HepG2 (cell line): ENCODE measurements around the gene CFAP90. TPM values are rescaled to one million over a fixed set of nuclear protein-coding genes. Genes with fewer than 3 reads are reported as not detected.

Source experiments
- ATAC-seq: fragments of 200-7000 bp; cut with Tn5 transposase; 3 replicates; pipeline ENCODE4 v1.9.1; 2020; ENCODE audit warnings: mild to moderate bottlenecking, moderate library complexity
- BruUV-seq: library from RNA; stranded (reverse); fragments of 400-500 nt; replicated peaks from 2 replicates; lab custom pipeline; 2021; lab: Mats Ljungman, UMichigan
- CTCF ChIA-PET: fragments of 300-600 bp; formaldehyde crosslinking; extraction: SDS; loops from one replicate; lab custom pipeline; 2021; ENCODE audit warnings: low total read pairs, inconsistent platforms, low intra/inter-chr PET ratio; lab: Yijun Ruan, JAX
- POLR2A ChIA-PET: fragments of 350-600 bp; sonication (Branson Sonifier 250); formaldehyde crosslinking; loops from one replicate; lab custom pipeline; 2020; ENCODE audit warnings: antibody characterized with exemption, inconsistent platforms; lab: Yijun Ruan, JAX
- DNase-seq: peaks from one replicate; pipeline ENCODE4 v3.0.0-alpha.2; 2015; ENCODE audit warnings: low spot score
- FAIRE-seq: peaks from 3 replicates; lab custom pipeline; 2011; peaks lifted over from hg19 to GRCh38; lab: Jason Lieb, UNC
- H2AFZ ChIP-seq: one replicate; pipeline ENCODE4 v1.6.1; 2011; ENCODE audit warnings: low read length, inconsistent platforms
- H3K27ac ChIP-seq: fragments of 300-600 bp; 3 replicates; pipeline ENCODE4 v1.8.0; 2011; ENCODE audit warnings: mixed run types, mild to moderate bottlenecking, mixed read lengths, low read length, inconsistent platforms; ENCODE audit not compliant: insufficient read depth; ENCODE audit errors: extremely low read length
- H3K27me3 ChIP-seq, 2 experiments: fragments of 200-600 bp in 1 of 2; 2 replicates in 1 of 2; 3 replicates in 1 of 2; pipeline versions ENCODE4 v1.6.0 to v1.8.0; 2011; ENCODE audit warnings: low read length in 2 of 2, mild to moderate bottlenecking in 2 of 2, moderate library complexity in 2 of 2, inconsistent platforms in 1 of 2; ENCODE audit not compliant: insufficient read depth in 2 of 2, control insufficient read depth in 1 of 2
- H3K36me3 ChIP-seq, 2 experiments: fragments of 200-600 bp in 1 of 2; replicated peaks in 1 of 2; 2 replicates in 1 of 2; 3 replicates in 1 of 2; pipeline versions ENCODE4 v1.5.1 to v1.8.0; 2011; ENCODE audit warnings: low read length in 2 of 2, inconsistent platforms in 1 of 2; ENCODE audit not compliant: insufficient read depth in 2 of 2, control insufficient read depth in 1 of 2
- H3K4me1 ChIP-seq: 2 replicates; pipeline ENCODE4 v1.5.1; 2012; ENCODE audit warnings: low read length, inconsistent platforms; ENCODE audit not compliant: insufficient read depth
- H3K4me2 ChIP-seq: 2 replicates; pipeline ENCODE4 v1.6.0; 2011; ENCODE audit warnings: low read depth, low read length, inconsistent platforms
- H3K4me3 ChIP-seq, 3 experiments: fragments of 200-600 bp in 1 of 3; sonication (generic), shearing (Covaris generic) in 1 of 3; replicated peaks in 1 of 3; 2 replicates each; pipeline ENCODE4 v1.5.1; 2011 to 2016; ENCODE audit warnings: low read length in 3 of 3, inconsistent platforms in 2 of 3, low read depth in 2 of 3, mild to moderate bottlenecking in 2 of 3, control low read depth in 1 of 3, mixed read lengths in 1 of 3; ENCODE audit not compliant: insufficient read depth in 1 of 3
- H3K79me2 ChIP-seq: one replicate; pipeline ENCODE4 v1.6.1; 2011; ENCODE audit warnings: low read length, inconsistent platforms; ENCODE audit not compliant: insufficient read depth
- H3K9ac ChIP-seq: 2 replicates; pipeline ENCODE4 v1.6.0; 2011; ENCODE audit warnings: mild to moderate bottlenecking, low read depth, low read length, inconsistent platforms; ENCODE audit not compliant: insufficient read depth
- H3K9me3 ChIP-seq: 2 replicates; pipeline ENCODE4 v1.5.1; 2012; ENCODE audit warnings: mild to moderate bottlenecking, low read length
- H4K20me1 ChIP-seq: 2 replicates; pipeline ENCODE4 v1.6.0; 2011; ENCODE audit warnings: inconsistent platforms, mild to moderate bottlenecking, low read length, moderate library complexity; ENCODE audit not compliant: insufficient read depth
- KLF13 ChIP-seq: sonication (generic); formaldehyde crosslinking; IDR thresholded peaks from 2 replicates; pipeline ENCODE4 v1.4.0; 2020; ENCODE audit warnings: mild to moderate bottlenecking, missing genetic modification reagents
- PTBP1 ChIP-seq: fragments of 200-400 bp; formaldehyde crosslinking; IDR thresholded peaks from 2 replicates; pipeline ENCODE4 v1.6.1; 2018; ENCODE audit warnings: low read length, low read depth; ENCODE audit not compliant: poor library complexity, severe bottlenecking
- SP140L ChIP-seq: sonication (generic); formaldehyde crosslinking; IDR thresholded peaks from 2 replicates; pipeline ENCODE4 v1.4.0; 2020; ENCODE audit warnings: missing genetic modification reagents, borderline replicate concordance
- SSRP1 ChIP-seq: IDR thresholded peaks from 2 replicates; pipeline ENCODE4 v1.6.1; 2016; ENCODE audit warnings: control low read depth
- ZNF784 ChIP-seq: sonication (generic); formaldehyde crosslinking; IDR thresholded peaks from 2 replicates; pipeline ENCODE4 v1.5.1; 2020; ENCODE audit warnings: missing genetic modification reagents, mild to moderate bottlenecking, borderline replicate concordance
- WGBS: methylation state at CpG from one replicate; pipeline ENCODE4 v1.1.6; 2017; ENCODE audit warnings: low lambda C conversion rate; 5-methylcytosine and 5-hydroxymethylcytosine counted together
- in situ Hi-C: cut with HindIII; loops from 2 replicates; pipeline ENCODE4 v1.10.0; 2017; ENCODE audit warnings: low pct_unique_long_range_greater_than_20kb; ENCODE audit not compliant: extremely low pct_ligation_motif_present
- intact Hi-C: fragments of 100-400 bp; cut with micrococcal nuclease; formaldehyde crosslinking; loops from one replicate; pipeline ENCODE4 v1.10.0; 2022; ENCODE audit not compliant: unreplicated experiment
- polyA plus RNA-seq, 8 experiments: library from polyadenylated mRNA; depleted of rRNA in 3 of 8; stranded (reverse) in 7 of 8; unstranded in 1 of 8; fragments of >200 nt; fragmentation: Illumina TruSeq in 4 of 8; extraction: Trizol in 4 of 8; gene quantifications; 2 replicates each; pipeline versions ENCODE4 v1.2.1 to v1.2.3, GENCODE V29; 2011 to 2016; ENCODE audit warnings: low read depth in 4 of 8, missing spikeins in 1 of 8, mixed read lengths in 1 of 8; ENCODE audit not compliant: insufficient read depth in 1 of 8
- total RNA-seq, 5 experiments: library from RNA; depleted of rRNA; stranded (reverse); fragments of >200 nt; fragmentation: Illumina TruSeq; extraction: Trizol; gene quantifications; 2 replicates each; pipeline ENCODE4 v1.2.3, GENCODE V29; 2016; ENCODE audit warnings: low read depth in 1 of 5
- TF ChIP-seq, protein P1 (sequence below): sonication (generic); formaldehyde crosslinking; IDR thresholded peaks from 2 replicates; pipeline ENCODE4 v1.4.0; 2020; ENCODE audit warnings: missing genetic modification reagents, borderline replicate concordance
- TF ChIP-seq, protein P2 (sequence below): sonication (generic); IDR thresholded peaks from 2 replicates; pipeline ENCODE4 v1.6.1; 2016; ENCODE audit warnings: low read depth, borderline replicate concordance
- TF ChIP-seq, protein P3 (sequence below): sonication (generic); formaldehyde crosslinking; IDR thresholded peaks from 2 replicates; pipeline ENCODE4 v1.4.0; 2020; ENCODE audit warnings: missing genetic modification reagents, borderline replicate concordance

Gene CFAP90
- total and polyA plus RNA-seq, 2 of the 13 experiments (the other 11 are each of a cell fraction or from before 2014, with no cell fraction given) = 0.11 TPM; not detected in 1

DNA sequence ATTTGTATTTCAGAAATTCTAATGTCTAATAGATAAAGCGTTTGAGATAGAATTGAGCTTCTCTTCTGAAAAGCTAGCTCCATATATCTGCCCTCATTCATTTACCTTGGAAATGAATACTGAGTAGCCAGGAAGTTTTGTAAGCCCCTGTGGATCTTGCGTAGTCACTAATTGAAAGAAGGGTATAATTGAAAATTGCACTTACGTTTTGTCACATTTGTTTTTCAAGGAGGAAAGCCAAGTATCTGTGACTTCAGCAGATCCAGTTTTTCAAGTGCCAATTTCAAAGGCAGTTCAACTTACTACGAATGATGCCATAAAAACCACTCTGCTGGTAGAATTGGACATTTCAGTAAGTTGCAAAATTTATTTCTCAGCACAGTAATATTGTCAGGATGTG is 32.0 kb upstream of the CFAP90 start:
- FAIRE-seq (no peak), ATAC-seq (no peak), DNase-seq (no peak)
- Histone ChIP-seq H3K79me2 (peaks cover 27% of the 10 kb centered on the region), H3K36me3 (peaks cover 30 to 68% of the 10 kb centered on the region in 2 experiments), H3K4me1 (peaks cover 31% of the 10 kb centered on the region), H3K4me2 (no peak overlapping the region), H3K9ac (no peak overlapping the region), H3K27ac (no peak overlapping the region), H4K20me1 (no peaks in the 10 kb centered on the region), H3K4me3 (no peak overlapping the region), H2AFZ (no peak overlapping the region), H3K9me3 (no peaks in the 10 kb centered on the region), H3K27me3 (no peaks in the 10 kb centered on the region)
- WGBS = 98% methylated on average over 4 of the region's 4 CpGs
- ChIA-PET CTCF (no interaction called here), POLR2A (no interaction called here)
- in situ Hi-C loops (no loop called here), intact Hi-C loops (no loop called here)
- BruUV-seq = no TSS peak
- TF ChIP-seq PTBP1 (no peak), SP140L (CRISPR knock-in tag) (no peak), SSRP1 (CRISPR knock-in tag) (no peak), KLF13 (CRISPR knock-in tag) (no peak), ZNF784 (CRISPR knock-in tag) (no peak)
- TF ChIP-seq, protein P1, sequence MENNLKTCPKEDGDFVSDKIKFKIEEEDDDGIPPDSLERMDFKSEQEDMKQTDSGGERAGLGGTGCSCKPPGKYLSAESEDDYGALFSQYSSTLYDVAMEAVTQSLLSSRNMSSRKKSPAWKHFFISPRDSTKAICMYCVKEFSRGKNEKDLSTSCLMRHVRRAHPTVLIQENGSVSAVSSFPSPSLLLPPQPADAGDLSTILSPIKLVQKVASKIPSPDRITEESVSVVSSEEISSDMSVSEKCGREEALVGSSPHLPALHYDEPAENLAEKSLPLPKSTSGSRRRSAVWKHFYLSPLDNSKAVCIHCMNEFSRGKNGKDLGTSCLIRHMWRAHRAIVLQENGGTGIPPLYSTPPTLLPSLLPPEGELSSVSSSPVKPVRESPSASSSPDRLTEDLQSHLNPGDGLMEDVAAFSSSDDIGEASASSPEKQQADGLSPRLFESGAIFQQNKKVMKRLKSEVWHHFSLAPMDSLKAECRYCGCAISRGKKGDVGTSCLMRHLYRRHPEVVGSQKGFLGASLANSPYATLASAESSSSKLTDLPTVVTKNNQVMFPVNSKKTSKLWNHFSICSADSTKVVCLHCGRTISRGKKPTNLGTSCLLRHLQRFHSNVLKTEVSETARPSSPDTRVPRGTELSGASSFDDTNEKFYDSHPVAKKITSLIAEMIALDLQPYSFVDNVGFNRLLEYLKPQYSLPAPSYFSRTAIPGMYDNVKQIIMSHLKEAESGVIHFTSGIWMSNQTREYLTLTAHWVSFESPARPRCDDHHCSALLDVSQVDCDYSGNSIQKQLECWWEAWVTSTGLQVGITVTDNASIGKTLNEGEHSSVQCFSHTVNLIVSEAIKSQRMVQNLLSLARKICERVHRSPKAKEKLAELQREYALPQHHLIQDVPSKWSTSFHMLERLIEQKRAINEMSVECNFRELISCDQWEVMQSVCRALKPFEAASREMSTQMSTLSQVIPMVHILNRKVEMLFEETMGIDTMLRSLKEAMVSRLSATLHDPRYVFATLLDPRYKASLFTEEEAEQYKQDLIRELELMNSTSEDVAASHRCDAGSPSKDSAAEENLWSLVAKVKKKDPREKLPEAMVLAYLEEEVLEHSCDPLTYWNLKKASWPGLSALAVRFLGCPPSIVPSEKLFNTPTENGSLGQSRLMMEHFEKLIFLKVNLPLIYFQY (CRISPR knock-in tag) = no peak
- TF ChIP-seq, protein P2, sequence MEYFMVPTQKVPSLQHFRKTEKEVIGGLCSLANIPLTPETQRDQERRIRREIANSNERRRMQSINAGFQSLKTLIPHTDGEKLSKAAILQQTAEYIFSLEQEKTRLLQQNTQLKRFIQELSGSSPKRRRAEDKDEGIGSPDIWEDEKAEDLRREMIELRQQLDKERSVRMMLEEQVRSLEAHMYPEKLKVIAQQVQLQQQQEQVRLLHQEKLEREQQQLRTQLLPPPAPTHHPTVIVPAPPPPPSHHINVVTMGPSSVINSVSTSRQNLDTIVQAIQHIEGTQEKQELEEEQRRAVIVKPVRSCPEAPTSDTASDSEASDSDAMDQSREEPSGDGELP = no peak
- TF ChIP-seq, protein P3, sequence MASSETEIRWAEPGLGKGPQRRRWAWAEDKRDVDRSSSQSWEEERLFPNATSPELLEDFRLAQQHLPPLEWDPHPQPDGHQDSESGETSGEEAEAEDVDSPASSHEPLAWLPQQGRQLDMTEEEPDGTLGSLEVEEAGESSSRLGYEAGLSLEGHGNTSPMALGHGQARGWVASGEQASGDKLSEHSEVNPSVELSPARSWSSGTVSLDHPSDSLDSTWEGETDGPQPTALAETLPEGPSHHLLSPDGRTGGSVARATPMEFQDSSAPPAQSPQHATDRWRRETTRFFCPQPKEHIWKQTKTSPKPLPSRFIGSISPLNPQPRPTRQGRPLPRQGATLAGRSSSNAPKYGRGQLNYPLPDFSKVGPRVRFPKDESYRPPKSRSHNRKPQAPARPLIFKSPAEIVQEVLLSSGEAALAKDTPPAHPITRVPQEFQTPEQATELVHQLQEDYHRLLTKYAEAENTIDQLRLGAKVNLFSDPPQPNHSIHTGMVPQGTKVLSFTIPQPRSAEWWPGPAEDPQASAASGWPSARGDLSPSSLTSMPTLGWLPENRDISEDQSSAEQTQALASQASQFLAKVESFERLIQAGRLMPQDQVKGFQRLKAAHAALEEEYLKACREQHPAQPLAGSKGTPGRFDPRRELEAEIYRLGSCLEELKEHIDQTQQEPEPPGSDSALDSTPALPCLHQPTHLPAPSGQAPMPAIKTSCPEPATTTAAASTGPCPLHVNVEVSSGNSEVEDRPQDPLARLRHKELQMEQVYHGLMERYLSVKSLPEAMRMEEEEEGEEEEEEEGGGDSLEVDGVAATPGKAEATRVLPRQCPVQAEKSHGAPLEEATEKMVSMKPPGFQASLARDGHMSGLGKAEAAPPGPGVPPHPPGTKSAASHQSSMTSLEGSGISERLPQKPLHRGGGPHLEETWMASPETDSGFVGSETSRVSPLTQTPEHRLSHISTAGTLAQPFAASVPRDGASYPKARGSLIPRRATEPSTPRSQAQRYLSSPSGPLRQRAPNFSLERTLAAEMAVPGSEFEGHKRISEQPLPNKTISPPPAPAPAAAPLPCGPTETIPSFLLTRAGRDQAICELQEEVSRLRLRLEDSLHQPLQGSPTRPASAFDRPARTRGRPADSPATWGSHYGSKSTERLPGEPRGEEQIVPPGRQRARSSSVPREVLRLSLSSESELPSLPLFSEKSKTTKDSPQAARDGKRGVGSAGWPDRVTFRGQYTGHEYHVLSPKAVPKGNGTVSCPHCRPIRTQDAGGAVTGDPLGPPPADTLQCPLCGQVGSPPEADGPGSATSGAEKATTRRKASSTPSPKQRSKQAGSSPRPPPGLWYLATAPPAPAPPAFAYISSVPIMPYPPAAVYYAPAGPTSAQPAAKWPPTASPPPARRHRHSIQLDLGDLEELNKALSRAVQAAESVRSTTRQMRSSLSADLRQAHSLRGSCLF = no peak
